GM11168 (cell line): ENCODE data around the gene CLEC10A.

ENCODE experiments used
- in situ Hi-C: fragments of 300-500 bp; cut with MboI; formaldehyde crosslinking; loops from one replicate; pipeline ENCODE4 v1.12.0; 2022; ENCODE audit warnings: low sequenced_read_pairs; ENCODE audit not compliant: unreplicated experiment

The CLEC10A gene

GRCh38 chr17:7043497-7044198 lies 36.4 kb downstream of the CLEC10A start, which contains the start of gene SLC16A11:
TSS of gene SLC16A11 (minus strand) at chr17:7044092. CDS start at chr17:7043513, 579 bp downstream.
- in situ Hi-C loops: no loop called here

- in situ Hi-C loops: no loop called here
Observed at GRCh38 chr17:7043182-7043496, 36.9 kb downstream of the CLEC10A start.

GRCh38 chr17:7042501-7043181 lies 37.4 kb downstream of the CLEC10A start:
- in situ Hi-C loops: no loop called here

GRCh38 chr17:7041607-7042500 lies 38.2 kb downstream of the CLEC10A start:
- in situ Hi-C loops: no loop called here

GRCh38 chr17:7039832-7040231 lies 40.2 kb downstream of the CLEC10A start:
- in situ Hi-C loops: no loop called here

GRCh38 chr17:7038025-7038862 lies 41.8 kb downstream of the CLEC10A start:
- in situ Hi-C loops: no loop called here

- in situ Hi-C loops: no loop called here
Observed at GRCh38 chr17:7035591-7036368, 44.3 kb downstream of the CLEC10A start, which contains the start of gene SLC16A13. TSS of gene SLC16A13 (plus strand) at chr17:7036015. CDS start at chr17:7036383, 368 bp downstream.

GRCh38 chr17:7034955-7035590 lies 45.0 kb downstream of the CLEC10A start:
- in situ Hi-C loops: no loop called here

GRCh38 chr17:7029659-7030058 lies 50.4 kb downstream of the CLEC10A start:
- in situ Hi-C loops: no loop called here

- in situ Hi-C loops: no loop called here
Observed at GRCh38 chr17:7029096-7029495, 51.0 kb downstream of the CLEC10A start.

- in situ Hi-C loops: no loop called here
Observed at GRCh38 chr17:7027335-7027734, 52.7 kb downstream of the CLEC10A start.

- in situ Hi-C loops: no loop called here
Observed at GRCh38 chr17:7026471-7027115, 53.5 kb downstream of the CLEC10A start.

GRCh38 chr17:7025245-7025644 lies 54.8 kb downstream of the CLEC10A start:
- in situ Hi-C loops: no loop called here
